ENCODE measurements around the gene LRBA.
"Not testable (repeated sequence)": the region's sequence is repeated elsewhere in the genome, so short reads cannot be mapped to it uniquely, and the experiment has no call there.

Gene LRBA

GRCh38 chr4:150572704-150573504, 442.2 kb downstream of the LRBA start:
- no peaks in the 10 kb centered on the region for H3K27me3 ChIP-seq (ENCODE audit: control insufficient read depth in 1 of 2, insufficient read depth in 2 of 2, low read length in 2 of 2)
- H3K9ac ChIP-seq (ENCODE audit: low read length in 2 of 2), result no peak overlapping the region
- H3K36me3 ChIP-seq (ENCODE audit: control insufficient read depth in 2 of 2, insufficient read depth in 2 of 2, low read length in 2 of 2), result no peaks in the 10 kb centered on the region
- H3K4me1 ChIP-seq (ENCODE audit: control insufficient read depth, insufficient read depth, low read length), result peaks cover 6% of the 10 kb centered on the region
- H3K4me3 ChIP-seq (ENCODE audit: low read length in 2 of 2), result peak overlapping the region; percentile 16 to 22
- no peaks in the 10 kb centered on the region for H3K9me3 ChIP-seq (ENCODE audit: control insufficient read depth in 2 of 2, low read length in 2 of 2)
- H3K27ac ChIP-seq (ENCODE audit: low read length), result peak overlapping the region; percentile 25

- peaks cover 6% of the 10 kb centered on the region for H3K4me1 ChIP-seq (ENCODE audit: control insufficient read depth, insufficient read depth, low read length)
- H3K27me3 ChIP-seq (ENCODE audit: control insufficient read depth in 1 of 2, insufficient read depth in 2 of 2, low read length in 2 of 2), result no peaks in the 10 kb centered on the region
- H3K9ac ChIP-seq (ENCODE audit: low read length in 2 of 2), result no peak overlapping the region
- no peak overlapping the region for H3K27ac ChIP-seq (ENCODE audit: low read length)
- H3K36me3 ChIP-seq (ENCODE audit: control insufficient read depth in 2 of 2, insufficient read depth in 2 of 2, low read length in 2 of 2), result no peaks in the 10 kb centered on the region
- no peaks in the 10 kb centered on the region for H3K9me3 ChIP-seq (ENCODE audit: control insufficient read depth in 2 of 2, low read length in 2 of 2)
- H3K4me3 ChIP-seq (ENCODE audit: low read length in 2 of 2), result no peak overlapping the region
Measured at GRCh38 chr4:150570862-150571261, 444.2 kb downstream of the LRBA start.

- H3K36me3 ChIP-seq (ENCODE audit: control insufficient read depth in 2 of 2, insufficient read depth in 2 of 2, low read length in 2 of 2), result no peaks in the 10 kb centered on the region
- no peaks in the 10 kb centered on the region for H3K27me3 ChIP-seq (ENCODE audit: control insufficient read depth in 1 of 2, insufficient read depth in 2 of 2, low read length in 2 of 2)
- H3K4me3 ChIP-seq (ENCODE audit: low read length in 2 of 2), result no peak overlapping the region
- H3K9me3 ChIP-seq (ENCODE audit: control insufficient read depth in 2 of 2, low read length in 2 of 2), result no peaks in the 10 kb centered on the region
- no peak overlapping the region for H3K27ac ChIP-seq (ENCODE audit: low read length)
- no peak overlapping the region for H3K9ac ChIP-seq (ENCODE audit: low read length in 2 of 2)
- peaks cover 6% of the 10 kb centered on the region for H3K4me1 ChIP-seq (ENCODE audit: control insufficient read depth, insufficient read depth, low read length)
Measured at GRCh38 chr4:150569998-150570535, 445.0 kb downstream of the LRBA start.

- no peak overlapping the region for H3K4me3 ChIP-seq (ENCODE audit: low read length in 2 of 2)
- no peaks in the 10 kb centered on the region for H3K27me3 ChIP-seq (ENCODE audit: control insufficient read depth in 1 of 2, insufficient read depth in 2 of 2, low read length in 2 of 2)
- H3K36me3 ChIP-seq (ENCODE audit: control insufficient read depth in 2 of 2, insufficient read depth in 2 of 2, low read length in 2 of 2), result no peaks in the 10 kb centered on the region
- H3K9ac ChIP-seq (ENCODE audit: low read length in 2 of 2), result no peak overlapping the region
- H3K4me1 ChIP-seq (ENCODE audit: control insufficient read depth, insufficient read depth, low read length), result peaks cover 6% of the 10 kb centered on the region
- H3K27ac ChIP-seq (ENCODE audit: low read length), result no peak overlapping the region
- no peaks in the 10 kb centered on the region for H3K9me3 ChIP-seq (ENCODE audit: control insufficient read depth in 2 of 2, low read length in 2 of 2)
Measured at GRCh38 chr4:150569384-150569987, 445.6 kb downstream of the LRBA start.

GRCh38 chr4:150567070-150567469, 448.0 kb downstream of the LRBA start:
- H3K9ac ChIP-seq (ENCODE audit: low read length in 2 of 2), result no peak overlapping the region
- no peak overlapping the region for H3K27ac ChIP-seq (ENCODE audit: low read length)
- no peaks in the 10 kb centered on the region for H3K9me3 ChIP-seq (ENCODE audit: control insufficient read depth in 2 of 2, low read length in 2 of 2)
- no peaks in the 10 kb centered on the region for H3K27me3 ChIP-seq (ENCODE audit: control insufficient read depth in 1 of 2, insufficient read depth in 2 of 2, low read length in 2 of 2)
- H3K36me3 ChIP-seq (ENCODE audit: control insufficient read depth in 2 of 2, insufficient read depth in 2 of 2, low read length in 2 of 2), result no peaks in the 10 kb centered on the region
- no peaks in the 10 kb centered on the region for H3K4me1 ChIP-seq (ENCODE audit: control insufficient read depth, insufficient read depth, low read length)
- H3K4me3 ChIP-seq (ENCODE audit: low read length in 2 of 2), result no peak overlapping the region

GRCh38 chr4:150564967-150565366, 450.1 kb downstream of the LRBA start:
- not testable (repeated sequence) for H3K9ac ChIP-seq (ENCODE audit: low read length in 2 of 2); H3K4me3 ChIP-seq (ENCODE audit: low read length in 2 of 2); H3K27me3 ChIP-seq (ENCODE audit: control insufficient read depth in 1 of 2, insufficient read depth in 2 of 2, low read length in 2 of 2); H3K9me3 ChIP-seq (ENCODE audit: control insufficient read depth in 2 of 2, low read length in 2 of 2); H3K27ac ChIP-seq (ENCODE audit: low read length); H3K36me3 ChIP-seq (ENCODE audit: control insufficient read depth in 2 of 2, insufficient read depth in 2 of 2, low read length in 2 of 2); H3K4me1 ChIP-seq (ENCODE audit: control insufficient read depth, insufficient read depth, low read length)

GRCh38 chr4:150562751-150563150, 452.3 kb downstream of the LRBA start:
- no peak overlapping the region for H3K9ac ChIP-seq (ENCODE audit: low read length in 2 of 2)
- no peaks in the 10 kb centered on the region for H3K9me3 ChIP-seq (ENCODE audit: control insufficient read depth in 2 of 2, low read length in 2 of 2)
- no peak overlapping the region for H3K4me3 ChIP-seq (ENCODE audit: low read length in 2 of 2)
- no peaks in the 10 kb centered on the region for H3K36me3 ChIP-seq (ENCODE audit: control insufficient read depth in 2 of 2, insufficient read depth in 2 of 2, low read length in 2 of 2)
- no peaks in the 10 kb centered on the region for H3K27me3 ChIP-seq (ENCODE audit: control insufficient read depth in 1 of 2, insufficient read depth in 2 of 2, low read length in 2 of 2)
- H3K4me1 ChIP-seq (ENCODE audit: control insufficient read depth, insufficient read depth, low read length), result no peaks in the 10 kb centered on the region
- no peak overlapping the region for H3K27ac ChIP-seq (ENCODE audit: low read length)

- Histone ChIP-seq H3K4me3 (ENCODE audit: low read length in 2 of 2) (no peak overlapping the region), H3K9me3 (ENCODE audit: control insufficient read depth in 2 of 2, low read length in 2 of 2) (no peaks in the 10 kb centered on the region), H3K27me3 (ENCODE audit: control insufficient read depth in 1 of 2, insufficient read depth in 2 of 2, low read length in 2 of 2) (no peaks in the 10 kb centered on the region), H3K9ac (ENCODE audit: low read length in 2 of 2) (no peak overlapping the region), H3K27ac (ENCODE audit: low read length) (no peak overlapping the region), H3K4me1 (ENCODE audit: control insufficient read depth, insufficient read depth, low read length) (no peaks in the 10 kb centered on the region), H3K36me3 (ENCODE audit: control insufficient read depth in 2 of 2, insufficient read depth in 2 of 2, low read length in 2 of 2) (no peaks in the 10 kb centered on the region)
Measured at GRCh38 chr4:150562250-150562649, 452.8 kb downstream of the LRBA start.

GRCh38 chr4:150561143-150561737, 453.8 kb downstream of the LRBA start:
- no peaks in the 10 kb centered on the region for H3K4me1 ChIP-seq (ENCODE audit: control insufficient read depth, insufficient read depth, low read length)
- no peaks in the 10 kb centered on the region for H3K36me3 ChIP-seq (ENCODE audit: control insufficient read depth in 2 of 2, insufficient read depth in 2 of 2, low read length in 2 of 2)
- no peak overlapping the region for H3K4me3 ChIP-seq (ENCODE audit: low read length in 2 of 2)
- no peak overlapping the region for H3K9ac ChIP-seq (ENCODE audit: low read length in 2 of 2)
- H3K27ac ChIP-seq (ENCODE audit: low read length), result no peak overlapping the region
- no peaks in the 10 kb centered on the region for H3K9me3 ChIP-seq (ENCODE audit: control insufficient read depth in 2 of 2, low read length in 2 of 2)
- H3K27me3 ChIP-seq (ENCODE audit: control insufficient read depth in 1 of 2, insufficient read depth in 2 of 2, low read length in 2 of 2), result no peaks in the 10 kb centered on the region

- H3K9me3 ChIP-seq (ENCODE audit: control insufficient read depth in 2 of 2, low read length in 2 of 2); H3K9ac ChIP-seq (ENCODE audit: low read length in 2 of 2); H3K4me3 ChIP-seq (ENCODE audit: low read length in 2 of 2); H3K36me3 ChIP-seq (ENCODE audit: control insufficient read depth in 2 of 2, insufficient read depth in 2 of 2, low read length in 2 of 2); H3K27me3 ChIP-seq (ENCODE audit: control insufficient read depth in 1 of 2, insufficient read depth in 2 of 2, low read length in 2 of 2); H3K4me1 ChIP-seq (ENCODE audit: control insufficient read depth, insufficient read depth, low read length); H3K27ac ChIP-seq (ENCODE audit: low read length): not testable (repeated sequence)
Measured at GRCh38 chr4:150557811-150558210, 457.3 kb downstream of the LRBA start.

Measured in stomach smooth muscle (tissue), 2 donors.